ENCODE measurements around the gene KRT72.

GRCh38 chr12:52607314-52607713 is 6.1 kb upstream of the KRT72 start:
- TF ChIP-seq CTCF (IDR thresholded peaks at IDR 0.05 in 4 of 5, conservative IDR thresholded peaks at IDR 0.05 in 1 of 5) (no peak), POLR2A (IDR thresholded peaks at IDR 0.05) (no peak)
